Tongue (tissue), 2 donors: ENCODE measurements around the gene ALDH1A2. TPM values are rescaled to one million over a fixed set of nuclear protein-coding genes. Genes with fewer than 3 reads are reported as not detected.
"Not testable (repeated sequence)": the region's sequence is repeated elsewhere in the genome, so short reads cannot be mapped to it uniquely, and the experiment has no call there.

ENCODE experiments used
- DNase-seq: peaks from one replicate; pipeline ENCODE4 v3.0.0-alpha.2; 2015
- total RNA-seq: library from RNA; depleted of rRNA; stranded (reverse); fragments of >200 nt; gene quantifications from one replicate; pipeline ENCODE4 v1.2.3, GENCODE V29; 2014

ALDH1A2 gene
- 1.6 TPM for total RNA-seq

DNA sequence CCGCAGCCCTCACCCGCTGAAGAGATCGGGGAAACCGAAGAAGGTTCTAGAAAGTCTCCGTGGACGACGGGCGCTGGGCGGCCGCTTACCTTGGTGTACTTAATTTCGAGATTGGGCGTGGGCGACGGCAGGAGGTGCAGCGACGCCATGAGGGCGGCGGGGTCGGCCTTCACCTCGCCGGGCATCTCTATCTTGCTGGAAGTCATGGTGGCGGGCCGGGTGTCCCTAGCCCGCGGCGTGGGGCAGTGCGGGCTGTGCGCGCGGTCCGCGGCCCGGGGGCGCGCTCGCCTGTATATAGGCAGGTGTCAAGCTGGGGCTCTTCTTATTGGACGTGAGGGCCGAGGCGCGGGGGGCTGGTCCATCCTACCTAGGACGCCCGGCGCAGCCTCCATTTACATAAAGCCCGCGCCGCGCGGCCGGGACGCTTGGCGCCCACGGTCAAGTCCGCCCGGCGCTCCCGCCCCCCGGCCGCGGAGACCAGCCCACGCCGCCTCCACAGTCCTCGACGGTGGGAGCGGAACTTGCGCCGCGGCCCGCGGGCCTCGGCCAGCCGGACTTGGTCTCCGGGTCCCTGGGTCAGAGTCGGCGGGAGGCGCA lies at the start of gene ALDH1A2:
ALDH1A2 (minus strand) TSS at position 267 of the 597 bp plus-strand sequence; CDS start at position 206, 61 bp downstream.
- DNase-seq = peak; percentile 32

DNA sequence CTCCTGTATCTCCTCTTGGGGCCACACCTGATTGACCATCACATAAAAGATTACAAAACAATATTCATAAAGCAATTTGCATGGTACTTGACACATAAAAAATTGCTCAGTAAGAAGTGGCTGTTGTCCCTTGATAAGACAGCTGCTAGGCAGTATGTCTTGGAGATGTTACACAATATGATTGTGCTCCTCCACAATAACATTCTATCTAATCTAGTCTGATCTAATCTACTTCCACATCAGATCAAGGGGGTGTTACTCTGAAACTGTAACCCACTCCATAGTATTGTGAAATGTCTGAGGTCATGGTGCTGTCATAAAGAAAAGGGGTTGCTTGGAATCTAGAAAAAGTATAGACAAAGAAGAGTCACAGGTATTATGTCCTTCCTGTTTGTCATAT lies 49.3 kb upstream of the ALDH1A2 start:
- no peak for DNase-seq

DNA sequence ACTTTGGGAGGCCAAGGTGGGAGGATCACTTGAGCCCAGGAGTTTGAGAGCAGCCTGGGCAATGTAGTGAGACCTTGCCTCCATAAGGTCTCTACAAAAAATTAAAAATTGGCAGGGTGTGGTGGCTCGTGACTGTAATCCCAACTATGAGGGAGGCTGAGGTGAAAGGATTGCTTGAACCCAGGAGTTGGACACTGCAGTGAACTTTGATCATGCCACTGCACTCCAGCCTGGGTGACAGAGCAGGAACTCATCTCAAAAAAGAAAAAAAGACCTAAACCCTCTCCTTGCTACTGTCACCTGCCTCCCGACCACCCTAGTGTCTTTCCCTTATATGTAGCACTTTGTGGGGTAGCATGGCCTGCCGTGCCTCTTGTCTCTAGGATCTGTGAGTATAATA lies 48.9 kb upstream of the ALDH1A2 start:
- DNase-seq = no peak

DNA sequence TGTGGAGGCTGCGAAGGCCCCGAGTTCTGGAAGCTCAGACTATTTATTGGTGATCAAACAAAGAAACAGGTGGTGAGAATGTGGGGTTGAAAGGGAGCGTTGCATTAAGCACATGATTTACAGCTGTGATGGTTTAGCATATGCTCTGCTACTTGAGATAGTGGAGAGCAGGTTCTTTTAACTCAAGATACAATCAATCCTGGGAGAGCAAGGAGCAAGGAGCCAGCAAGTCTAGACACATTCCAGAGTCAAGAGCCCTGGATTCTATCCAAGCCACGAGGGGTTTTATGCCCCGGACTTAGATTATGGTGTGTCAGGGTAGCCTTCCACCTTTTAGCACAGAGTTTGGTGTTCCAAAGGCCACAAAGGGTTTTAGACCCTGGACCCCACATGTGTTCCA lies 47.8 kb upstream of the ALDH1A2 start:
- DNase-seq = not testable (repeated sequence)

DNA sequence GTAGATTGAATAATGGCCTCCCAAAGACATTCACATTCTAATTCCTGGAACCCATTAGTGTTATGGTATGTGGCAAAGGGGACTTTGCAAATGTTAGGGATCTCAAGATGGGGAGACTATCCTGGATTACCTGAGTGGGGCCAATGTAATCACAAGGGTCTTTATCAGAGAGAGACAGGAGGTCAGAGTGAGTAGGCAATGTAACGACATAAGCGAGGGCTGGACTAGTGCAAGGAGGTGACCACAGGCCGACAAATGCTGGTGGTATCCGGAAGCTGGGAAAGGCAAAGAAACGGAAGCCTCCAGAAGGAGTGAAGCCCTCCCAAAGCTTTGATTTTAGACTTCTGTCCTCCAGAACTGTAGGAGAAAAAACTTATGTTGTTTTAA lies 46.2 kb upstream of the ALDH1A2 start:
- no peak for DNase-seq

DNA sequence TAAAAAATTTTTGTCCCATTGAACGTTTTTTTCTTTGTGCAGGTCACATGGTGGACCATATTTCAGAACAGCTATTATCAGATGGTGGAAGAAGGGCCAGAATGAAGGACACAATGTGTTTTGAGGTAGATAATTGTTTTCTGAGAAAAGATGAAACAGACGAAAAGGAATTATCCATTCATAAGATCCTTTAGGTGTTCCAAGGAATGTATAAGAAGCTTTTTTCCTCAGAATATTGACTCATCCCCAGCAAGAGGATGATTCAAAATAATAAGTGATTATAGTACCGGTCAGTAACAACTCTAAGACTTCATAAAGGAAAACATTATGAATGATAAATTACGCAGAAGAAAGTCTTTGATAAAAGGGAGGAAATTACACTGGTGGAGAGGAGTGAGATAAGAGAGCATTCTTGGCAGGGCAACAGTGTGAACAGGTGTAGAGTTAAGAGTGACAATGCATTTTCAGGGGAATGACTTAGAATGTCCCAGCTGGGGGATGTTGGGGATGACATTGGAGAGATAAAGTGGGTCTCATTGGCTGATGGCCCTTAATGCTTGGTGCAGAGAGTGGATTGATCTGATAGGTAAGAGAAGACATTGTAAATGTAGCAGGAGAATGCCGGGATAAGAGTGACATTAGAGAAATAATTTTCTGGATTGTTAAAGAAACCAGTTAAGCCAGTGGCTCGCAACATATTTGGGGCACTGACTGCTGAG lies 45.6 kb upstream of the ALDH1A2 start:
- no peak for DNase-seq

DNA sequence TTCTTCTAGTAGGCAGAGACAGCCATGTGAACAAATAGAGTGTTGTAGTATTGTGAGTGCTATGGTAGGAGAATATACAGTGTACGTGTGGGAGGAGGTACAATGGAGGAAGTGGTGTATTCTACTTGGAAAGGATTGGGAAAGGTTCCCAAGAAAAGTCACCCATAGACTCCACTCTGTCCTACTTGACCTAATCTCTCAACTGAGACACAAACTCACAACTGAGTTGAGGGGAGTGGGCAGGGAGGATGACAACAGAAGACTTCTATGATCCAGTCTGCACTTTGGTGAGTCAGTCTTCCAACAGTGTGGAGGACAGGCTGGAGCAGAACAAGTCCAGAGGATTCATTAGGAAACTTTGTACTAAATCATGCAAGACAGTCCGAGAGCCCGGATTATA lies 43.9 kb upstream of the ALDH1A2 start:
- no peak for DNase-seq

DNA sequence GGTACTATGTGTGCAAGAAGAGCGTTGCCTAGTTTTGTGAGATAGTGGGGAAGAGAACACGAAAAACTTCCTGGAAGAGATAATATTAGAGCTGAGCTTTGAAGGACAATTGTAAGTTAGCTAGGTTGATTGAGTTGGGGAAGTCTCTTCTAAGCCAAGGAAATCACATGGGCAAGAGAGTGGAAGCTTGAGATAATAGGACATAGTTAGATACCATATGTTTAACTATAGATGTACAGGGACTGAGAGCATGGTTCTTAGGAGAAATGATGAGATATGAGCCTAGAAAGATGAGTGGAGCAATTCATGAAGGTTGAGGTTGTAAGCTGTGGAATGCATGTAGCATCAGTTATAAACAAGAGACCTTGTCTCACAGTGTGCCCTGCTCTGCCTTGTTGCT lies 42.6 kb upstream of the ALDH1A2 start:
- no peak for DNase-seq

DNA sequence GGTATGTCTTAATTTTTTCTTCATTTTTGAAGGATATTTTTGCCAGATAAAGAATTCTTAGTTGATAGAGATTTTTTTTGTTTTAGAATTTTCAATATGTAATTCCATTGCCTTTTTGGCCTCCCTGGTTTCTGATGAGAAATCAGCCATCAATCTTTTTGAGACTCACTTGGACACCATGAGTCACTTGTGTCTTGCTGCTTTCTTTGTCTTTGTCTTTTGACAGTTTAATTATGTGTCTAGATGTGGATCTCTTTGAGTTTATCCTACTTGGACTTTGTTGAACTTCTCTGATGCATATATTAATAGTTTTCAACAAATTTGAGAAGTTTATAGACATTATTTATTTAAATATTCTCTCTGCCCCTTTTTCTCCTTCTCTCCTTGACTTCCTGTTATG lies 38.0 kb upstream of the ALDH1A2 start:
- DNase-seq = no peak

DNA sequence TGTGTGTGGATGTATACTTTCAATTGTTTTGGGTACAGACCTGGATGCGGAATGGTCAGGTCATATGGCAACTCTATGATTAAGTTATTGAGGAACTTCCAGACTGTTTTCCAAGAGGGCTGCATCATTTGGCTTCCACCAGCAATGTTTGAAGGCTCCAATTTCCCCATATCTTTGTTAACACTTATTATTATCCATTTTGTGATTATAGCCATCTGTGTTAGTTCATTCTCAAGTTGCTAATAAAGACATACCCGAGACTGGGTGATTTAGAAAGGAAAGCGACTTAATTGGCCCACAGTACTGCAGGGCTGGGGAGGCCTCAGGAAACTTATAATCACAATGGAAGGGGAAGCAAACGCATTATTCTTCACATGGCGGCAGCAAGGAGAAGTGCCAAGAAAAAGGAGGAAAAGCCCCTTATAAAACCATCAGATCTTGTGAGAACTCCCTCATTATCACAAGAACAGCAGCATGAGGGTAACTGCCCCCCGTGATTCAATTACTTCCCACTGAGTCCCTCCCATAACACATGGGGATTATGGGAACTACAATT lies 31.1 kb upstream of the ALDH1A2 start:
- no peak for DNase-seq

DNA sequence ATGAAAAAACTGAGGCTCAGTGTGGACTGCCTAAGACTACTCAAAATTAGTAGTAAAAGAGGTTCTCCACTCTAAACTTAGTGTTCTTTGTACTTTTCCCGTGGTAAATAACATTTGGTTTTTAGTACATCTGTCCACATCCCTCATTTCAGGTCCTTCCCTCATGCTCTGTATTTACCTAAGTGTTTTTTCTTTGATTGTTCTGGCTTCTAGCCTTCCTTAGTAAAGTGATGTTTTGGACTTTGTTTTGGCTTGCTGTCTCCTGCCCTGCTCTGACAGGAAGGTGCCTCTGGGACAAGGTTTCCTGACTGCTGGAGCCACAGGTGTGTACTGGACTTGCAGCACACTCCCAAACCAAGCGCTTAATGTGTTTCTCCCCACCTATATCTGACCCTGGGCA lies 29.9 kb upstream of the ALDH1A2 start:
- DNase-seq = peak; percentile 36

DNA sequence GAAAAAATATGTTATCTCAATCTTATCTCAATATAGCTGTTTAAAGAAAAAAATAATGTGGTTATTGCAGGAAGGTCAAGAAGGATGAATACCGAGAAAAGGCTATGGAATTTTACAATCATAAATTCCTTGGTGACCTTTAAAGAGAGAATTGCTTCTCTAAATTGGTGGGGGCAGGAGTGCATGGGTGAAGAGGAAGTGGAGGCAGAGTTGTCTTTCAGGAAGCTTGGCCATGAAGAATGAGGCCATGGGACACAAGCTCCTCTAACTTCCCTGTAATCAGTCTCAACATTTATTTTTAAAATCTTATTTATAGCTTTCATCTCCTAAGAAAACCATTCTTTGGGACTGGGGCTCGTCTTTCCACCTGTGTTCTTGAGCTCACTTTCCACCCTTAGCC lies 22.4 kb upstream of the ALDH1A2 start:
- DNase-seq = no peak

DNA sequence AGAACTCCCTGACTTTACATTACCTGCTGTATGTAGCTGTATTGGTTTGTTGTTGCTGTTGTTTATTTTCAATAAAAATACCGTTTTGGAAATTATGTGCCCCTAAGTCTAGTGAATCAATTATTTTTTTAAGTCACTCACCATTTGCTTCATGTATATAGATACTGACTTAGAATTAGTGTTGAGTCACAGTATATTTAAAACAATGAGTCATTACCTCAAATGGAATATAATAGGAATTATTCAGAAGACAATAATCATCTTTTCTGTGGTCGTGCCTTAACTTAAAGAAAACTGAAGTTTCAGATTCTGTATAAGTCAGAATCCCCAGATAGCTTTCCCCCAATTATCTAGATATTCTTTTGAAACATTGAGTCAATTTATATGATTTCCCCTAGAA lies 21.0 kb upstream of the ALDH1A2 start:
- DNase-seq = no peak

DNA sequence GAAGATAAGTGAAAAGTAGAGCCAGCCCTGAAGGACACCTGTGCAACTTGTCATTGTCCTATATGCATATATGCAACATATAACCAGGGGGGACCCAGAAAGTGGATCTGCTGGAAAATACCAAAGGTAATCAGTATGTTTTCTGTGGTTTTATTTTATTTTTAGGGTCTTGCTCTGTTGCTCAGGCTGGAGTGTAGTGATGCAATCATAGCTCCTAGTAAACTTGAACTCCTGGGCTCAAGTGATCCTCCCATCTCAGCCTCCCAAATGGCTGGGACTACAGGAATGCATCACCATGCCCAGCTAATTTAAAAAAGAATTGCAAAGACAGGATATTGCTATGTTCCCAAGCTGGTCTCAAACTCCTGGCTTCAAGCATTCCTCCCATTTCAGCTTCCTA lies 18.0 kb upstream of the ALDH1A2 start:
- DNase-seq = no peak

DNA sequence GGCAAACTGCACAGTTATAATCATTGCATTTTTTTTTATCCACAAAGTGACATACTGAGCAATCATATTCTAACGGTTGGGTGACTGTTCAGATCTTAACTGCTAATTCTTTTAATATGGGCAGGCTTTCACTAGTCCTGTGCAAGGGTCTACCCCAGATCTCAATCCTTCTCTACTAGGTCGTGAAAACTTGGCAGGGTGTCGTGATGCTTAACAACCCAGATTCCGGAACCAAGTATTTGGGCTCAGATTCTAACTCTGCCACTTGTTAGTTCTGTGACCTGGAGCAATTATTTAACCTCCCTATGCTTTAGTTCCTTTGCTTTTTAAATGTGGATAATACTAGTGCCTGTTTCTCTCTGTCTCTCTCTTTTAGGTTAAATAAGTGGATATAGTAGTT lies 16.4 kb upstream of the ALDH1A2 start:
- DNase-seq = no peak

DNA sequence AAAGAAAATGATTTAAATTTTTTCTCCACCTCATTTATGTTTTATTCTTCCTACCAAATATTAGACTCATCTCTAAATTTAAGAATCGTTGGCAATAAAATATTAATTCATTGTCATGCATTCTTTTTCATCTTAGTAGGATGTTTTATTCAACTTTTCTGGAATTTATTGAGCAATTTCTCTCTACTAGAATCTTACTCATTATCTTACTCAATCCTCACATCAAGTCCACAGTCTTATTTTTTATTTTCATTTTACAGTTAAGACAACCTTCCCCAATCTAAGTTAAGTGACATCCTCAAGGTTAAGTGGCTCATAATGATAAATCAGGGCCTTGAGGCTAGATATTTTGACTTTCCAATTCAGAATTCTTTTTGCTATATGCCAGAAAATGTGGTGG lies 15.9 kb upstream of the ALDH1A2 start:
- no peak for DNase-seq

DNA sequence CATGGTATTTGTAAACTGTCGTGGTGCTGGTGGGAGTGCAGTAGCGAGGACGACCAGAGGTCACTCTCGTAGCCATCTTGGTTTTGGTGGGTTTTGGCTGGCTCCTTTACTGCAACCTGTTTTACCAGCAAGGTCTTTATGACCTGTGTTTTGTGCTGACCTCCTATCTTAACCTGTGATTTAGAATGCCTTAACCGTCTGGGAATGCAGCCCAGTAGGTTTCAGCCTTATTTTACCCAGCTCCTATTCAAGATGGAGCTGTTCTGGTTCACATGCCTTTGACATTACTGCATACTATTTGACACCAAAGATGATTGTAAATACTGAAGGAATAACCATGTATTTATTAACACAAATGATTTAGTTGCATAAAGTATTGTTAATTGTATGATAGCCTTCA lies 15.4 kb upstream of the ALDH1A2 start:
- DNase-seq = not testable (repeated sequence)

DNA sequence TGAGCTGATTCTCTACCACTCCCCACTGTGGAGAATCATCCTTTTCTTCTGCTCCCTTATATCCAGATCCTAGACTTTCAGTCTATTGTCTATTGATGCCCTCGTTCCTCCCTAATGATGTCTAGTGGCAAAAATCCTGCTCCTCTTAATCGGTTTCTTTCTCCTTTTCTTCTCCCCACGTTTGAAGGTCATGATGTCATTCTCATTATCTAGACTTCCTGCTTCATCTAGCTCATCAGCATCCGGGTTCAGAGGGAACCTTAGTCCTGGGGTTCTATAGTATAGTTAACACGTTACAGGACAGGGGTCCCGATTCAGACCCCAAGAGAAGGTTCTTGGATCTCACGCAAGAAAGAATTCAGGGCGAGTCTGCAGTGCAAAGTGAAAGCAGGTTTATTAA lies 14.9 kb upstream of the ALDH1A2 start:
- no peak for DNase-seq

DNA sequence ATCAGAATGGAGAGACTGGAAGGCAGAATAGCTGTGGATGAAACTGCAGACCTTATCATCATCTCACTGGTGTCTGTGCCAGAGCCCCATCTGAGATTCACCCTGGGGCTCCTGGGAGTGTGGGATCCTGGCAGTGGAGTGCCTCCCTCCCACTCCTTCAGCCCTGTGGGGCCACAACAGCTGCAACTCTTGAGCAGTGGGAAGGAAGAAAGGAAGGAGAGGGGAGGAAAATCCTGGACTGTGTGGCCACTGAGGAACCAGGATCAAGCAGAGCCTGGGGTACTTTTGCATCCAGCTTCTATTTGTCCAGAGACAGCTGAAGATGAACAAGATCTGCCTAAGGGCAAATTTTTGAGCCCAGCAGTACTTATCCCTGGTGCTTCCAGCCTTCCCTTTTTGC lies 13.1 kb upstream of the ALDH1A2 start:
- no peak for DNase-seq

DNA sequence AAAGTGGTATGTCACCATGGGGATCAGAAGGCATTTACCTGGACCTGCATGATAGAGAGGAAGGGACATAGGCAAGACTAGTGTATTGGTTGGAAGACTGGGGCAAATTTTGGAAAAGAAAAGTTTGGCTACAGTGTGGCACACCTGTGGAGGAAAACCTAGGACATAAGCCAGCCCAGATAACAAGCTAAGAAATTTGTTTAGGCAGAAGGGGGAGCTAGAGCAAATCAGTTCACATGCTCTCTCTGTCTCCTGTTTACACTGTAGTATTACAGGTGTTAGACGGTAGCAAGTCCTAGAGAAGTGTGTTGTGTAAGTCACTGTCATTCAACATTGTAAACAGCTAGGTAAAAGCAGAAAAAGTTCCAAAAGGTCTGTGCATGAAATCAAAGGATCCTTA lies 11.9 kb upstream of the ALDH1A2 start:
- no peak for DNase-seq

DNA sequence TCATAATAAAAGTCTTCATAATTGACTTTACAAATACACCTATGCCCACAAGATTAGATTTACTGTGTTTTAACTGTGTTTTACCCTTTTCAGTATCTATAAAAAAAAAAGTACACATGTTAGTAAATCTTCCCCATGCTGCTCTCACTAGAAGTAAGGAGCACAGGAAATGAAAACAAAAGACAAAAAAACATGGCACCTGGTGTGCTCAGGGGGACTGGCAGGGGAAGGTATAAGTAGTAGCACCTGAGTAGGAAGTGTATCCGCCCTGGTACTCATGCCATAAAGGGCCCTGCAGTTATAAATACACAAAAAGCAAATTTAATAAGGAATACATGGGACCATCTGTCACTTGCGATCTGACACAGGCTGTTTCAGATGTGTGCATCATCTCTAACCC lies 8.9 kb upstream of the ALDH1A2 start:
- no peak for DNase-seq

DNA sequence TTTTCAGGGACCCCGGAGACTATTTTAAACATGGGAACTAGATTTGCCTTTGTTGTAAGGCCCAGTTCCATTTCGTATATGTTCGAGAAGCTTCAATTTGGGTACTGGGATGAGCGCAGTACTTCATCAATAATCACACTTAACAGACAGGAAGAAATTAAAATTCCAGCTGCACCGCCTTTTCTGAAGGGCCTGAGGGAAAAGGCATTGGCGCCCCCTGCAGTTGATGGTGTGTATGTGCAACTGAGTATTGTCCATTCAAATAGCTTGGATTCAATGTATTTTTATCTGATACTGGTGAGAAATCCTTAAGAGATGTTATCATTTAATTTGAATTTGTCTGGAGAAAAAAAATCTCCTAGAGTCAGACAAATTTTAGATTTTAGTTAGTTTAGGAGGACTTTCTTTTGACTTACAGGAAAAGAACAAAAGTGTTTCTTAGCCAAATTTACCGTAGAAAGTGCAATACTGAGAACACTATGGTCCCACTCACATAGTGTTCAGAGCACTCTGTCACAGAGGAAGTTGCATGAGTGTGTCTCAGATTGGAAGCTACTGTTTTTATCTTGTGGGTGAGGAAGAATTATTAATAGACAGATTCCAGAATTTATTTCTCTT lies 5.4 kb upstream of the ALDH1A2 start:
- DNase-seq = peak; percentile 88

DNA sequence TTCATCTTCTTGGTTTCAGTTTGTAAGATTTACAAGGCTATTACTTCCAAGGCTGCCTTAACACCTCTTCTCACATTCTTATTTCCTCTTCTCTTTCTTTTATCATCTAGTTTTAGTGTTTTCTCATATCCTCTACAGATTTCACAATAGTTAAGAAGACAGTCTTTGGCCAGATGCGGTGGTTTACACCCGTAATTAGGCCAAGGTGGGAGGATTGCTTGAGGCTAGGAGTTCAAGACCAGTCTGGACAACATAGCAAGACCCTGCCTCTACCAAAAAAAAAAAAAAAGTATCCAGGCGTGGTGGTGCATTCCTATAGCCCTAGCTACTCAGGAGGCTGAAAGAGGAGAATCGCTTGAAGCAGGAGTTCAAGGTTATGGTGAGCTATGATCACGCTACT lies 3.5 kb upstream of the ALDH1A2 start:
- no peak for DNase-seq
